Neural progenitor cell (in vitro differentiated cells): ENCODE measurements around the gene COQ10B.

Source experiments
- EZH2 ChIP-seq: fragments of 200-600 bp; sonication (generic); IDR thresholded peaks from 2 replicates; pipeline ENCODE4 v1.6.1; 2017; ENCODE audit warnings: antibody characterized with exemption, mild to moderate bottlenecking, moderate library complexity
- EZH2phosphoT487 ChIP-seq: fragments of 200-600 bp; sonication (generic); IDR thresholded peaks from 2 replicates; pipeline ENCODE4 v1.6.1; 2017; ENCODE audit warnings: antibody characterized with exemption
- TF ChIP-seq, protein P1 (sequence below): fragments of 200-600 bp; sonication (generic); IDR thresholded peaks from 2 replicates; pipeline ENCODE4 v1.5.1; 2017; ENCODE audit warnings: antibody characterized with exemption, mild to moderate bottlenecking

- TF ChIP-seq, protein P1, sequence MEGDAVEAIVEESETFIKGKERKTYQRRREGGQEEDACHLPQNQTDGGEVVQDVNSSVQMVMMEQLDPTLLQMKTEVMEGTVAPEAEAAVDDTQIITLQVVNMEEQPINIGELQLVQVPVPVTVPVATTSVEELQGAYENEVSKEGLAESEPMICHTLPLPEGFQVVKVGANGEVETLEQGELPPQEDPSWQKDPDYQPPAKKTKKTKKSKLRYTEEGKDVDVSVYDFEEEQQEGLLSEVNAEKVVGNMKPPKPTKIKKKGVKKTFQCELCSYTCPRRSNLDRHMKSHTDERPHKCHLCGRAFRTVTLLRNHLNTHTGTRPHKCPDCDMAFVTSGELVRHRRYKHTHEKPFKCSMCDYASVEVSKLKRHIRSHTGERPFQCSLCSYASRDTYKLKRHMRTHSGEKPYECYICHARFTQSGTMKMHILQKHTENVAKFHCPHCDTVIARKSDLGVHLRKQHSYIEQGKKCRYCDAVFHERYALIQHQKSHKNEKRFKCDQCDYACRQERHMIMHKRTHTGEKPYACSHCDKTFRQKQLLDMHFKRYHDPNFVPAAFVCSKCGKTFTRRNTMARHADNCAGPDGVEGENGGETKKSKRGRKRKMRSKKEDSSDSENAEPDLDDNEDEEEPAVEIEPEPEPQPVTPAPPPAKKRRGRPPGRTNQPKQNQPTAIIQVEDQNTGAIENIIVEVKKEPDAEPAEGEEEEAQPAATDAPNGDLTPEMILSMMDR, result no peak
- no peak for TF ChIP-seq EZH2
- TF ChIP-seq EZH2phosphoT487, result no peak
Observed at GRCh38 chr2:197450465-197450864, 2.9 kb upstream of the COQ10B start.
